ENCODE data around the gene CDH13. TPM values are rescaled to one million over a fixed set of nuclear protein-coding genes. Genes with fewer than 3 reads are reported as not detected.

Gene CDH13
- total RNA-seq, 2 donors from 2014 or later: not detected

DNA sequence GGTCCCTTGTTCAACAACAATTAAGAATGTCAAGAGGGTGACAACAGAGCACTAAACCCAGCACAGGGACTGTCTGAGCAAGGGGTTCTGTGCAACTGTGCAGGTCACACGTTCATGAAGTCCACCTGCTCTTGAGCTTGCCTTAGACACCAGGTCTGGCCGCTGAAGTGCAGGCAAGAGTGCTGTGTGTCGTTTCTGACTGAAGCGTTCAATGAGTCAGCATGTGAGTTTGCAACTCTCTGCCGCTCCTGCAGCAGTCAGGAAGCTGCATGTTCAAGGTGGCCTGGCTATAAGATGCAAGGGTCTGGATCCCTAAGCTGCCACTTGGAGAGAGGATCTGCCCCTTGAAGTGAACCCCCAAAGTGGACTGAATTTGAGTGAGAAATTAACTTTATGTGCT is 848.3 kb downstream of the CDH13 start:
- Mint-ChIP-seq H3K27me3 (ENCODE audit: low read depth) (no peaks in the 10 kb centered on the region), H3K27ac (no peak overlapping the region), H3K4me1 (ENCODE audit: low read depth) (no peaks in the 10 kb centered on the region), H3K9me3 (peaks cover 0 to 1% of the 10 kb centered on the region in 2 donors), H3K36me3 (ENCODE audit: insufficient read depth in 2 of 2) (no peaks in the 10 kb centered on the region), H3K4me3 (no peak overlapping the region)
- DNase-seq (no peak), ATAC-seq (replicated peaks in 1 of 2) (no peak)

DNA sequence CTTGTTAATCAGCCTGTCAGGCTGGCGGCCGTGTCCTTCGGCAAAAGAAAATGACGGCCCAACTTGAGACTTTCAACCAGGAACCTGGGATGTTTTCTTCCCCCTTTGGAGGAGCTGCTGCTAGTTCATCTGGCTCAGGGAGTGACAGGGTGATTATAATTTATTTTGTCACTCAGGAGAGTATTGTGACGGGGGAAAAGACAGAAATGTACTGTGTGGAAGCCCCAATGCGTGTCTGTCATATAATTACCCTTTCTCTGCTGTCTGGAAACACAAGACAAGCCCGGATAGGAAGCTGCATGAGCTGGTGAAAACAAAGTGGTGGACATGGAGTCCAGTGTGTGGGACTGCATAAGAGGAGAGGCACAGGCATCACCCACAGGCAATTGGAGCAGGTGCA is 854.8 kb downstream of the CDH13 start:
- no peak overlapping the region for H3K27ac Mint-ChIP-seq
- no peak for DNase-seq
- no peaks in the 10 kb centered on the region for H3K4me1 Mint-ChIP-seq (ENCODE audit: low read depth)
- no peaks in the 10 kb centered on the region for H3K36me3 Mint-ChIP-seq (ENCODE audit: insufficient read depth in 2 of 2)
- H3K9me3 Mint-ChIP-seq: peaks cover 0 to 3% of the 10 kb centered on the region in 2 donors
- H3K4me3 Mint-ChIP-seq: no peak overlapping the region
- ATAC-seq (replicated peaks in 1 of 2): no peak
- H3K27me3 Mint-ChIP-seq (ENCODE audit: low read depth): no peaks in the 10 kb centered on the region

DNA sequence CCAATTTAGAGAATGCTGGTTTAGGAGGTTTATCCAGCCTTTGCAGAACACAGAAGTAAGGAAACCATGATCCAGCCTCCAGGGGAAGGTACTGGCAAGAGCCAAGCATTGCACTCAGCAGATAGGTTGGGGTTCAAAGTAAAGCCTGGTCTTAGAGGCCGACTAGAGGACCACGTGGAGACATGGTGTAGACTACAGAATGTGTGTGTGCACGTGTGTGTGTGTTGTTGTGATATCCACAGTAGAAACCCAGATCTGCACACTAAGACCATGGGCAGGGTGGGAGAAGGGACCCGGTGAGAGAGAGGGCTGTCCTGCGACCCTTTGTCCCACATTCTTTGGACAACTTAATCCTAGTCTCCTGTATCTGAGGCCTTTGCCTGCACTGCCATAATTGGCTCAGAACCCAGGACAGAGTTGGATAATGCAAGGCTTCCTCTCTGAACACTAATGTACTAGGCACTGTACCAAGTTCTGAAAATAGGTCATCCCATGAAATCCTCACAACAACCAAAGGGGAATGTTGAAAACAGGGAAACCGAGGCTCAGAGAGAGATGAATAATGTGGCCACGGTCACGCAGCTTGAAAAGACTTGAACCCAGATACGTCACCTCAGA is 855.9 kb downstream of the CDH13 start:
- no peaks in the 10 kb centered on the region for H3K27me3 Mint-ChIP-seq (ENCODE audit: low read depth)
- no peaks in the 10 kb centered on the region for H3K36me3 Mint-ChIP-seq (ENCODE audit: insufficient read depth in 2 of 2)
- H3K4me1 Mint-ChIP-seq (ENCODE audit: low read depth): no peaks in the 10 kb centered on the region
- no peak overlapping the region for H3K4me3 Mint-ChIP-seq
- H3K27ac Mint-ChIP-seq: no peak overlapping the region
- no peak for ATAC-seq (replicated peaks in 1 of 2)
- peaks cover 0 to 3% of the 10 kb centered on the region in 2 donors for H3K9me3 Mint-ChIP-seq
- no peak for DNase-seq

DNA sequence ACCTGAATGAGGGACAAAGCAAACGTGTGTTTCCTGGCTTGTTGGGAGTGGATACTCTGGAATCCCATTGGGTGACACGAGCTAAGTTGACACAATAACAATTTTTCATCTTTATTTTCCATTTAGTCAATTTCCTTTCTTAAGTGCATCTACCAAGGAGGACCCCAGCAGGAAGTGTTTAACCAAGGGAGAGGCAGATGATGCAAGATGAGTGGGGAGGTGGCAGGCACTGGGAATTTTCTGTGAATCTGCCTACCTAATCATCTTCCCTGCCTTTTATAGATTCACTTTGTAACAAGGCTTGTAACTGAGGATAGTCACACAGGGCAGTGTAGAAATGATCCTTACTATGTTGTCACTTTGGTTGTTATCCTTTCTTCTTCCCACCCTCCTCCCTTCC is 863.3 kb downstream of the CDH13 start:
- ATAC-seq (replicated peaks in 1 of 2) (no peak), DNase-seq (no peak)
- H3K36me3 Mint-ChIP-seq (ENCODE audit: insufficient read depth in 2 of 2): no peaks in the 10 kb centered on the region
- no peak overlapping the region for H3K4me3 Mint-ChIP-seq
- H3K27me3 Mint-ChIP-seq (ENCODE audit: low read depth): no peaks in the 10 kb centered on the region
- no peak overlapping the region for H3K27ac Mint-ChIP-seq
- no peaks in the 10 kb centered on the region for H3K4me1 Mint-ChIP-seq (ENCODE audit: low read depth)
- peaks cover 0 to 3% of the 10 kb centered on the region in 2 donors for H3K9me3 Mint-ChIP-seq

DNA sequence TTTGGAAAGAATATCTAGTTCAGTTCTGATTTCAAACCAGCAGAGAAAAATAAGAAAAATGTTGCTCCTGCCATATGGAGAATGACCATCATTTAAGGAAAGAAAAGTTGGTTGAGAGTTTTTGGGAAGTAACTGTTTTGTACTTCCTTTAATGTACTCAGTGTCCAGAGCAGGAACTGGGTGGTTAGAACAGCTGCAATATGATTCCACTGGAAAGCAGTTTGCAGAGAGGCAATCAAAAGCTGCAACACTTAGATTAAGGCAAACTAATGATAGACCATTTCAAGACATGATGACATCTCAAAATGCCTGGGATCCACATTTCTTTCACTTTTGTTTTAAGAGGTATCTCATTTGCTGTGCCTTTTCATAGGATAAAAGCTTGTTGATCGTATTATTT is 867.7 kb downstream of the CDH13 start:
- Mint-ChIP-seq H3K36me3 (ENCODE audit: insufficient read depth in 2 of 2) (peaks cover 0 to 1% of the 10 kb centered on the region in 2 donors), H3K9me3 (peaks cover 2% of the 10 kb centered on the region in 2 donors), H3K27me3 (ENCODE audit: low read depth) (no peaks in the 10 kb centered on the region), H3K4me1 (ENCODE audit: low read depth) (no peaks in the 10 kb centered on the region), H3K27ac (no peak overlapping the region), H3K4me3 (no peak overlapping the region)
- ATAC-seq (replicated peaks in 1 of 2) (no peak), DNase-seq (no peak)

DNA sequence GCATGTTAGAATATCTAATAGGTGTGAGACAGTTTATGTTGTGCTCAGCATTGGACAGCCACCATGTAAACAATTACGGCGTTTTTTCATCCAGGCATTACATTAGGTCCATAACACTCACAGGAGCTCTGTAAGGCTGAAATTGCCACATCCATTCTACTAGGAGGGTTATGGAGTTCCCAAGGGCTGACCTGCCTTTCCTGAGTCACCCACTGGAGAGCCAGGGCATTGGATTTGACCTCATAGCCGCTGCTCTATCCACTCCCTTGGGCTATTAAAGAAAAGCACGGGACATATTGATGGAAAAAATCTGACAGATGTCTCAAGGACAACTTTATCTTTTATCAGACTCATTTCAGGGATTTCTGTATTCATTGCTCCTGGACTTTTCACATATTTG is 874.7 kb downstream of the CDH13 start:
- H3K27me3 Mint-ChIP-seq (ENCODE audit: low read depth): peaks cover 7% of the 10 kb centered on the region
- no peaks in the 10 kb centered on the region for H3K4me1 Mint-ChIP-seq (ENCODE audit: low read depth)
- no peak for ATAC-seq (replicated peaks in 1 of 2)
- no peak overlapping the region for H3K4me3 Mint-ChIP-seq
- no peaks in the 10 kb centered on the region for H3K36me3 Mint-ChIP-seq (ENCODE audit: insufficient read depth in 2 of 2)
- H3K9me3 Mint-ChIP-seq: no peaks in the 10 kb centered on the region
- no peak overlapping the region for H3K27ac Mint-ChIP-seq
- no peak for DNase-seq

DNA sequence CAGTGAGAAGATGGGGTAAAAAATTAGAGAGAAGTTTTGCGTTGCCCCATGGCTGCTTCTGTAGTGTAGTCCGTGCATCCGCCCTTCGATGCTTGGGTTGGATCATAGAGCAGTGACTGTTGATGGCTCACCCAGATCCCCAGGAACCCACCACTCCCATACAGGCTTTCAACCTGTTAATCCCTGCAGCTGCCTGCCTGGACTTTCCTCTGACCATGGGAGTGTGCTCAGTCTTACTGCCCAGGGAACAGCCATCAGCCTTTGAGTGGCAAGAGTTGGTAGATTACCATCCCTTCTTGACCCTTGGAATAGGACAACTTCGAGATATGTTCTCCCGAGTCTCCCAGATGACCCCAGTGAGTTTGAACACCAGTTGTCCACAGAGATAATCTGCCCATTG is 881.5 kb downstream of the CDH13 start:
- Mint-ChIP-seq H3K4me1 (ENCODE audit: low read depth) (no peaks in the 10 kb centered on the region), H3K9me3 (peaks cover 3 to 7% of the 10 kb centered on the region in 2 donors), H3K4me3 (no peak overlapping the region), H3K36me3 (ENCODE audit: insufficient read depth in 2 of 2) (no peaks in the 10 kb centered on the region), H3K27me3 (ENCODE audit: low read depth) (no peaks in the 10 kb centered on the region), H3K27ac (no peak overlapping the region)
- DNase-seq (no peak), ATAC-seq (replicated peaks in 1 of 2) (no peak)

DNA sequence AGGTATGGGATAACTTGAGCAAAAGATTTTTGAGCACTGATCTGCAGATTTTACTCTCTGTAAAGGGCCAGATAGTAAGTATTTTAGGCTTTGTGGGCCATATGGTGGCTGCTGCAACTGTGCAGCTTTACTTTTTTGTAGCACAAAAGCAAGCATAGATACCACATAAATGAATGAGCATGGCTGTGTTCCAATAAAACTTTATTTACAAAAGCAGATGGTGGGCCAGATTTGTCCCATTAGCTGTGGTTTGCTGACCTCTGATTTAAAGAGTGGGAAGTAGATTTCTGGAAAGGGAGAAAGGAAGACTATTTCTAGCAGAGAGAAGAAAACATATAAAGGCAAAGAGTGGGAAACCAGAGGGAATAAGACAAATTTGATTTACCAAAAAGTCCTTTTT is 882.5 kb downstream of the CDH13 start:
- peaks cover 3 to 7% of the 10 kb centered on the region in 2 donors for H3K9me3 Mint-ChIP-seq
- no peaks in the 10 kb centered on the region for H3K27me3 Mint-ChIP-seq (ENCODE audit: low read depth)
- no peaks in the 10 kb centered on the region for H3K4me1 Mint-ChIP-seq (ENCODE audit: low read depth)
- ATAC-seq (replicated peaks in 1 of 2) (no peak), DNase-seq (no peak)
- no peaks in the 10 kb centered on the region for H3K36me3 Mint-ChIP-seq (ENCODE audit: insufficient read depth in 2 of 2)
- no peak overlapping the region for H3K4me3 Mint-ChIP-seq
- H3K27ac Mint-ChIP-seq: no peak overlapping the region

DNA sequence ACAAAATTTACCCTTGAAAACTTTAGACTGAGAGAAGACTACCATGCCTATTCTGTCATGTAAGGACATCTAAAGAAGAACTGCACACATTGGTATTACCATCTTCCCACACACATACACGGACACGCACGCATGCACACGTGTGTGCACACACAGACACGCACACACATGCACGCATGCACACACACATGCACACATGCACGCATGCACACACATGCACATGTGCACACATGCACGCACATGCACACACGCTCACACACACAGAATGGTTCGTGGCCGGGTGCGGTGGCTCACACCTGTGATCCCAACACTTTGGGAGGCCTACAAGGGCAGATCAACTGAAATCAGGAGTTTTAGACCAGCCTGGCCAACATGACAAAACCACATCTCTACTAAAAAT is 884.1 kb downstream of the CDH13 start:
- no peak for DNase-seq
- Mint-ChIP-seq H3K27ac (no peak overlapping the region), H3K36me3 (ENCODE audit: insufficient read depth in 2 of 2) (no peaks in the 10 kb centered on the region), H3K4me3 (no peak overlapping the region), H3K4me1 (ENCODE audit: low read depth) (no peaks in the 10 kb centered on the region), H3K9me3 (peaks cover 3 to 7% of the 10 kb centered on the region in 2 donors), H3K27me3 (ENCODE audit: low read depth) (no peaks in the 10 kb centered on the region)
- ATAC-seq (replicated peaks in 1 of 2): no peak

DNA sequence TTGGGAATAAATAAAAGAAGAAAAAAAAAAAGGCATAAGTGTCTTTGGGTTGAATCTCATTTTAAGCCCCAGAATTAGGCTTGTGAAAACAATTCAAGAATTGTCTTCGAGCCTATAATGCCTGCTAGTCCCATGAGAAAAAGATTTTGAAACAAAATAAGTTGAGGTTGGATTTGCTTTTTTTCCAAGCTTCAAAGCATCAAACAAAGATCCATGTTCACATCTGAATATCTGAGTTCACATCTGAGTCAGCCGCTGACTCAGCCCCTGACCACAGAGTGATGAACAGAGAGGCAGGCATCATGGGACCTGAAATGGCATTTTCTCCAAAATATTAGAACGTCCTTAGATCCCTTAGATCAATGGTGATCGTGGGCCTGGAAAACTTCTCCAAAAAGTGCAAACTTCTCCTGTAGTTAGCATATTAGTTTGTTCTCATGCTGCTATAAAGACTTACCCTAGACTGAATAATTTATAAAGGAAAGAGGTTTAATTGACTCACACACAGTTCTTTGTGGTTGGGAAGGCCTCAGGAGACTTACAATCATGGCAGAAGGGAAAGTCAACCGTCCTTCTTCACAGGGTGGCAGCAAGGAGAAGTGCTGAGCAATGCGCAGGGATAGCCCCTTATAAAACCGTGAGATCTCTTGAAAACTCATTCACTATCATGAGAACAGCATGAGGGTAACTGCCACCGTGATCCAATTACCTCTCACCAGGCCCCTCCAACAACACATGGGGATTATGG is 886.4 kb downstream of the CDH13 start:
- DNase-seq: no peak
- Mint-ChIP-seq H3K4me3 (no peak overlapping the region), H3K27me3 (ENCODE audit: low read depth) (no peaks in the 10 kb centered on the region), H3K27ac (no peak overlapping the region), H3K36me3 (ENCODE audit: insufficient read depth in 2 of 2) (no peaks in the 10 kb centered on the region), H3K4me1 (ENCODE audit: low read depth) (no peaks in the 10 kb centered on the region), H3K9me3 (peaks cover 8 to 9% of the 10 kb centered on the region in 2 donors)
- no peak for ATAC-seq (replicated peaks in 1 of 2)

DNA sequence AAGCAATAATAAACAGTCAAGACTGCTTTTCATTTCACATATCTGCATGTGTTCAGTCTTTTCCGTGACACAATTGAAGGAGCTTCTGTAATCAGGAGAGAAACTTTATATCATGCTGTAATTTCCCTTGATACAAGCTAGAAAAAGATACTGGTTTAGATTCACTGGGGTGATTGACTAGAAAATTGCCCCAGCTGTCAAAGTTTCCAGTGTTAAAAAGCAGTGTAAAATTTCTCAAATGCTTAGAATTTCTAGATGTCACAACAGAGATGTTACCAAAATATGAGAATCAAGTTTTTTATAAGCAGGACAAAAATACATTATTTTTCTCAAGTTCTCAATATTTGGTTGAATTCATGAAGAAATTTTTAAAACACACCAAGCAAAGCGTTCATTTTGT is 888.6 kb downstream of the CDH13 start:
- Mint-ChIP-seq H3K4me3 (no peak overlapping the region), H3K36me3 (ENCODE audit: insufficient read depth in 2 of 2) (no peaks in the 10 kb centered on the region), H3K27ac (no peak overlapping the region), H3K9me3 (peaks cover 9% of the 10 kb centered on the region in 2 donors), H3K4me1 (ENCODE audit: low read depth) (no peaks in the 10 kb centered on the region), H3K27me3 (ENCODE audit: low read depth) (no peaks in the 10 kb centered on the region)
- DNase-seq (no peak), ATAC-seq (replicated peaks in 1 of 2) (no peak)

DNA sequence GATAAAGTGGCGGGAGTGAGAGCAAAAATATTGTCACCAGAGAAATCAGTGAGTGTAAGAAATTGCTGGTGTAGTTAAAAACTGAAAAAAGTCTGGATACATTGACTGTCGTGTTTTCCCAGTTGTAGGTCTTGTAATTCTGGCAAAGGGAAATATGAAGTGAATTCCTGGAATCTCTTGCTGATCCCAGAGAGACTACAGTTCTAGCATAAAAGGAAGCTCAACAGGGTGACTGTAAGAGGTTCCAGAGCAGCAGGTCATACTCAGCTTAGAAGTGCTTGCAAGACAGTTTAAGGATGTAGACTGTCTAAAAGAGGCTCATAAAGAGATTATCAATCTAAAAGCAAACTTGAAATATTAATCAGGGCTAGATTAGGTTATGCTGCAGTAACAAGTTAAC is 890.2 kb downstream of the CDH13 start:
- Mint-ChIP-seq H3K4me3 (no peak overlapping the region), H3K27me3 (ENCODE audit: low read depth) (no peaks in the 10 kb centered on the region), H3K4me1 (ENCODE audit: low read depth) (no peaks in the 10 kb centered on the region), H3K27ac (no peak overlapping the region), H3K36me3 (ENCODE audit: insufficient read depth in 2 of 2) (no peaks in the 10 kb centered on the region), H3K9me3 (peaks cover 6% of the 10 kb centered on the region in 2 donors)
- DNase-seq (no peak), ATAC-seq (replicated peaks in 1 of 2) (no peak)

DNA sequence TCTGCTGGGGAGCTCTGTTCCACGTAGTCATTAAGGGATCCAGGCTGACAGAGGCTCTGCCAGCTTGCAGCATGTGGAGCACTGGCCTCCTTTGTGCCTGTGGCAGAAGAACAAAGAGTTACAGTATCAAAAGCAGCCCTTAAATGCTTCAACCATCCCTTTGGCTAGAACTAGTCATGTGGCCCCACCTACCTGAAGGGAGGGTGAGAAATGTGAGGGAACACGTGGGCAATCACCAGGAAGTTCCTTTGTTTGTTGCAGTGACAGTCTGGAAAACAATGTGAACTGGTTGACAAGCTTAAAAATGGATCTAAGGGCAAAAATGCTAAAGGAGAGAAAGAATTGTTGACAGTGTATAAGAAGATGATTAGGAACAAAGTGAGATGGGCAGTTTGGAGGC is 890.6 kb downstream of the CDH13 start:
- Mint-ChIP-seq H3K4me3 (no peak overlapping the region), H3K27ac (no peak overlapping the region), H3K9me3 (peaks cover 6% of the 10 kb centered on the region in 2 donors), H3K27me3 (ENCODE audit: low read depth) (no peaks in the 10 kb centered on the region), H3K4me1 (ENCODE audit: low read depth) (no peaks in the 10 kb centered on the region), H3K36me3 (ENCODE audit: insufficient read depth in 2 of 2) (no peaks in the 10 kb centered on the region)
- DNase-seq (no peak), ATAC-seq (replicated peaks in 1 of 2) (no peak)

DNA sequence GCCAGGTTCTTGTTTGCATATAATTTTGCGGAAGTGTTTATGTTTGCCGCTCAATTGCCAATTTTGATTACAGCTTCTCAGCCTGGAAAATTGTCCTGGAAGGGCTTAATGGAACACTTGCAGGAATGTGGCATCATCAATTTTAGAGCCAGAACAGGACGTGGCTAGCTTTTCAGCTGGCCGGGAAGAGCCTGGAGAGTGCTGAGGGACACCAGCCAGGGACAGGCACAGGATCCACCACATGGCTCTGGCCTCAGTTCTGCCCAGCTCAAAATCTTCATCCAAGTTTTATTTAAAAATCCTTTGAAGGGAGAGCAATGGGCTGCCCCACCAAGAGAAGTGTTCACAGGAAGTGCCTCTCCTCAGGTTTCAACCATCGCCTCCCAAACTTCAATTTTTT is 893.8 kb downstream of the CDH13 start:
- ATAC-seq (replicated peaks in 1 of 2) (no peak), DNase-seq (no peak)
- Mint-ChIP-seq H3K4me1 (ENCODE audit: low read depth) (no peaks in the 10 kb centered on the region), H3K9me3 (peaks cover 6 to 11% of the 10 kb centered on the region in 2 donors), H3K36me3 (ENCODE audit: insufficient read depth in 2 of 2) (no peaks in the 10 kb centered on the region), H3K27me3 (ENCODE audit: low read depth) (no peaks in the 10 kb centered on the region), H3K4me3 (no peak overlapping the region), H3K27ac (no peak overlapping the region)

Measured in activated T-cell treated with anti-CD3 and anti-CD28 coated beads, Interleukin-2, amount 50 U/mL, for 72 hours (primary cell).